NT2/D1 (cell line): ENCODE measurements around the gene GLG1.

Experiments used
- DNase-seq: peaks from one replicate; pipeline ENCODE4 v3.0.0-alpha.2; 2011; ENCODE audit warnings: low read depth, low spot score
- H3K27me3 ChIP-seq: 2 replicates; pipeline ENCODE4 v1.6.0; 2011; ENCODE audit warnings: mild to moderate bottlenecking; ENCODE audit not compliant: insufficient read length, insufficient read depth
- H3K36me3 ChIP-seq: 2 replicates; pipeline ENCODE4 v1.6.1; 2011; ENCODE audit warnings: mild to moderate bottlenecking, low read length, mixed read lengths; ENCODE audit not compliant: insufficient read depth, insufficient read length
- H3K4me1 ChIP-seq: 2 replicates; pipeline ENCODE4 v1.5.1; 2011; ENCODE audit not compliant: insufficient read depth, insufficient read length
- H3K4me3 ChIP-seq: 2 replicates; pipeline ENCODE4 v1.5.1; 2011; ENCODE audit warnings: low read depth; ENCODE audit not compliant: insufficient read length
- H3K9ac ChIP-seq: 2 replicates; pipeline ENCODE4 v1.6.0; 2011; ENCODE audit warnings: low read depth; ENCODE audit not compliant: insufficient read length
- H3K9me3 ChIP-seq: 2 replicates; pipeline ENCODE4 v1.5.1; 2011; ENCODE audit warnings: mild to moderate bottlenecking, low read length; ENCODE audit not compliant: insufficient read depth
- SUZ12 ChIP-seq: IDR thresholded peaks from 2 replicates; pipeline ENCODE4 v1.6.1; 2011; ENCODE audit not compliant: insufficient read length, insufficient read depth; ENCODE audit errors: extremely low read depth
- YY1 ChIP-seq: IDR thresholded peaks from 2 replicates; pipeline ENCODE4 v1.6.1; 2011; ENCODE audit not compliant: insufficient read length, insufficient read depth
- ZNF274 ChIP-seq: IDR thresholded peaks from 2 replicates; pipeline ENCODE4 v1.6.1; 2011; ENCODE audit warnings: mild to moderate bottlenecking, low read depth, low read length

The GLG1 gene

GRCh38 chr16:74641969-74642368 lies 35.1 kb upstream of the GLG1 start:
- no peaks in the 10 kb centered on the region for H3K9me3 ChIP-seq

DNA sequence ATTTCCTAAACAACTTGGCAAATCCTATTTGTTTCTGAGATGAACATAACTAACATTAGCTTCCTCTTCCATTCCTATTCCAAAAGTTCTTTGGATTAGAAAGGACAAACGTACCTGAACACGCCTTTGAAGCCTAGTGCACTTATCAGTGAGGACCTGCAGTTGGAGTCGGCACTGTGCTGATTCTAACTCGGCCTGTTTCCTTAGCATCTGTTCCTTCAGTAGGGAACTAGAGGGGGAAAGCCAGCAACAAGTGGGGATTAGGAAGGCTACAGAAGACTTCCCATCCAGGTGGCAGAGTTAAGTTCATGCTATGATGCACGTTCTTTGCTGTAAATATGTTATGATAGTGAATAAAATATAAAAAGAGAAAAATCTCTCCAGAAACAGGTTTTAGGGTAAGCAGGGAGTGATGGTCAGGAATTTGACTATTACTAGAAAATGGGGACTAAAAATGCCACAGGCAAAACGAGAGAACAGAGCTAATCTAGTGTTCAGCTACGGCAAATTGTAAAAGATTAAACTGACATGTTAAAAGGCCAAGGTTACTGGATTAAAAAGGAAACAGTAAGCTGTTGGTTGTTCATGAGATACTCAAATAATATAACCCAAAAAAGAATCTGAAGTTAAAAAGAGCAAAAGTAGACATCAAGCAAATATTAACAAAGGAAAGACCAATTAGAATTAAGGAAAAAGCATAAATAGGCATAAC lies 31.0 kb upstream of the GLG1 start:
- Histone ChIP-seq H3K27me3 (no peaks in the 10 kb centered on the region), H3K9me3 (no peaks in the 10 kb centered on the region), H3K4me1 (no peaks in the 10 kb centered on the region), H3K36me3 (peaks cover 93% of the 10 kb centered on the region), H3K4me3 (no peak overlapping the region), H3K9ac (no peak overlapping the region)
- TF ChIP-seq ZNF274 = no peak
- no peak for TF ChIP-seq SUZ12
- no peak for TF ChIP-seq YY1
- DNase-seq = no peak

More at GRCh38 chr16:74641969-74642368, 35.1 kb upstream of the GLG1 start:
- Histone ChIP-seq H3K4me3 (no peak overlapping the region), H3K27me3 (no peaks in the 10 kb centered on the region), H3K36me3 (peaks cover 88% of the 10 kb centered on the region), H3K9ac (no peak overlapping the region), H3K4me1 (no peaks in the 10 kb centered on the region)
- DNase-seq = no peak
- TF ChIP-seq YY1 (no peak), SUZ12 (no peak), ZNF274 (no peak)

DNA sequence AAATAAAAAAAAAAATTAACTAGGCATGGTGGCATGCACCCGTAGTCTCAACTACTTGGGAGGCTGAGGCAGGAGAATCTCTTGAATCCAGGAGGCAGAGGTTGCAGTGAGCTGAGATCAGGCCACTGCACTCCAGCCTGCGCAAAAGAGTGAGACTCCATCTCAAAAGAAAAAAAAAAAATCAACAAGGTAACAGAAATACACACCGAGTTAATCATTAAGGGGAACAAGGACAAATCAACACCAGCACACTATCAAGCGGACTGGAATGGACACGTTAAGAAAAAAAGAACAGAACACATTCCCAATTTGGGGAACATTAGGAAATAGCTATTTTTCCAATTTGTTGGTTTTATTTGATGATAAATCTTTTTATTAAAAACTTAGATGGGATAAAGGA lies 28.4 kb upstream of the GLG1 start:
- TF ChIP-seq ZNF274 = no peak
- TF ChIP-seq YY1 = no peak
- TF ChIP-seq SUZ12 = no peak
- H3K4me1 ChIP-seq = no peaks in the 10 kb centered on the region
- no peak overlapping the region for H3K4me3 ChIP-seq
- no peaks in the 10 kb centered on the region for H3K9me3 ChIP-seq
- no peaks in the 10 kb centered on the region for H3K27me3 ChIP-seq
- no peak for DNase-seq
- peaks cover 94% of the 10 kb centered on the region for H3K36me3 ChIP-seq
- H3K9ac ChIP-seq = no peak overlapping the region

GRCh38 chr16:74633686-74634085 lies 26.8 kb upstream of the GLG1 start:
- H3K4me3 ChIP-seq = no peak overlapping the region
- H3K9me3 ChIP-seq = no peaks in the 10 kb centered on the region
- no peaks in the 10 kb centered on the region for H3K27me3 ChIP-seq
- TF ChIP-seq YY1 (no peak), SUZ12 (no peak), ZNF274 (no peak)
- no peak for DNase-seq
- no peak overlapping the region for H3K9ac ChIP-seq
- H3K36me3 ChIP-seq = peaks cover 96% of the 10 kb centered on the region
- no peaks in the 10 kb centered on the region for H3K4me1 ChIP-seq

GRCh38 chr16:74627506-74628220 lies 20.7 kb upstream of the GLG1 start:
- Histone ChIP-seq H3K4me1 (no peaks in the 10 kb centered on the region), H3K9me3 (no peaks in the 10 kb centered on the region), H3K9ac (no peak overlapping the region), H3K36me3 (peaks cover 95% of the 10 kb centered on the region), H3K4me3 (no peak overlapping the region), H3K27me3 (no peaks in the 10 kb centered on the region)
- TF ChIP-seq YY1 (no peak), ZNF274 (no peak), SUZ12 (no peak)
- DNase-seq = no peak

GRCh38 chr16:74626741-74627416 lies 20.0 kb upstream of the GLG1 start:
- no peaks in the 10 kb centered on the region for H3K9me3 ChIP-seq
- no peaks in the 10 kb centered on the region for H3K27me3 ChIP-seq
- H3K36me3 ChIP-seq = peaks cover 95% of the 10 kb centered on the region
- TF ChIP-seq SUZ12 = no peak
- no peak for TF ChIP-seq ZNF274
- no peak for TF ChIP-seq YY1
- no peak overlapping the region for H3K9ac ChIP-seq
- no peak for DNase-seq
- no peak overlapping the region for H3K4me3 ChIP-seq
- no peaks in the 10 kb centered on the region for H3K4me1 ChIP-seq
